ENCODE results near the gene CIAO2A.
"Not testable (repeated sequence)": the region's sequence is repeated elsewhere in the genome, so short reads cannot be mapped to it uniquely, and the experiment has no call there.

Gene CIAO2A

DNA sequence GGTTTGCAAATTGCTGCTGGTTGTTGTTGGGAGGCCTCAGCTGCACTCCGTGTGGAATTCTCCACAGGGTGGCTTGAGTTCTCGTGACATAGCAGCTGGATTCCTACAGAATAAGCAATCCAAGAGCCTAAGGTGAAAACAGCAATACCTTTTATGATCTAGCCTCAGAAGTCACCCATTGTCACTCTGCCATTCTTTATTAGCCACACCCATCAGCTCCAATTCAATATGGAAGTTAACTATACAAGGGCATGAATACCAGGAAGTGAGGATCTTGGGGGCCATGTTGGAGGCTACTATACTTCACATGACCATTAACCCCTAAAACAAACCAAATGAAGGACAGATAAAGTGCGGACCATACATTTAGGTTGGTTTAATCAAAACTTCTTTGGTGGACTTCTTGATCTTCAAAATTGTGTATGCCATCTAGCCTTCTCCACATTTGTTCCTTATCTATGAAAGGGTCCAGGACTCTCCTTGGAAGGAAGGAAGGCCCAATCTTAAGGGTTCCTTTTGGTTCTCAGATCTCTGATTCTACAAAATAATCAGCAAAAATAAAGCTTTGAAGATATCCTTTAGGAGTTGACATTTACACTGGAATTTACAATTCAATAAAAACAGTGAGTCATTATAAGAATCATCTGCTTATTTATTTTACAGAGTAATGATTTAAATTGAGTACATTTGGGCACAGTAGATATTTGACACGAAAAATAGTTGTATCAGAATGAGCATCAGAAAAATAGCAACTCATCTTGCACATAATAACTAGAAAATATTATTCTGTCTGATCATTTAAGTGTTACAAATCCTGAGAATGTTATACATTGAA, 21.5 kb downstream of the CIAO2A start:
- DNase-seq (ENCODE audit: low read depth), result no peak

DNA sequence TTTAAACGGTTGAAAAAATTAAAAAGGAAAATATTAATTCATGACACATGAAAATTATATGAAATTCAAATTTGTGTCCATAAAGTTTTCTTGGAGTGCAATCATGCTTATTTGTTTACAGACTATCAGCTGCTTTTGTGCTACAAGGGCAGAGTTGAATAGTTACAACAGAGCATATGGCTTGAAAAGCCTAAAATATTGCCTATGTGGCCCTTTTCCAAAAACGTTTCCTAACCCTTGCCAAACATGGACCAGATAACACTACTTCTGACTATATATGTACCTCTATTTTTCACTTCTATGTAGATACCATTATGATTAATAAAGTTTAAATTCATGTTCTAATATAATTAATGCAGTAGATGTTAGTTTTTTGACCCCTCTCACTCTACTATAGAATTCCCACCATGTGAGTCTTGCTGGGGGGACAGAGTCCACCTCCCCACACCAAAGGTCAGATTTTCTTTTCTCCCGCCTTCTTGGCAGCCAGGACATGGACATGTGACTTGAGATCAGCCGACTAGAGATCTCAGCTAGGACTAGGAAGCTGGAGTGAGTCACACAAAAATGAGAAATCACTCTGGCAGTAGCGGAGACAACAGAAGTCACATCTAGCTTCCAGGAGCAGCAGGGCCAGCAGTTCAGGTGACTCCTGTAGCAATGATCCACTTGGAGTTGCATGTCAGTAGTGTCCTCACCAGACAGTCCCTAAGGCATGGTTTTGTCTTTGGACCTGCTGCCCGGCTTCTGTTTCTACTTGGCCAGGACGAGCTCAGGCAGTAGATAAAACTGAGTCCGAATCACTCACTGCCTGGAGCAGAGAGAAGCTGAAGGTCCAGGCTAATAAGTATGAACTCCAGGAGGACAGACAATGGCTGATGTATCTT, 22.4 kb downstream of the CIAO2A start:
- DNase-seq (ENCODE audit: low read depth), result no peak

DNA sequence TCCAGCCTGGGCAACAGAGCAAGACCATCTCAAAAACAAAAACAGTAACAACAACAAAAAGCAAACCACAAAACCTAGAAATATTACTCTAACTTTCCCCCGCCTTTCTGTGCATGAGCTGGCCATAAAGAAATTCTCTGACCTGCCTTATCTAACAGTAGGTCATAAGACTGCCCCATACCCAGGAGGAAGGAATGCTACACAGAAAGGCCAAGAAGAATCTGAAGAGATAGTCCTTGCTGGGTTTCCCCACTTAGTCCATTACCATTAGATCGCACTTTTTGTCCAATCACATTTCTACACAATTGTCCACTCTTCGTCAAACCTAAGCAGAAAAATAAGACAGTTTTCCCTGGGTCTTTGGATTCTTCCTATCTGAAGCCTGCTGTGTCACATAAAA, 23.5 kb downstream of the CIAO2A start:
- no peak for DNase-seq (ENCODE audit: low read depth)

DNA sequence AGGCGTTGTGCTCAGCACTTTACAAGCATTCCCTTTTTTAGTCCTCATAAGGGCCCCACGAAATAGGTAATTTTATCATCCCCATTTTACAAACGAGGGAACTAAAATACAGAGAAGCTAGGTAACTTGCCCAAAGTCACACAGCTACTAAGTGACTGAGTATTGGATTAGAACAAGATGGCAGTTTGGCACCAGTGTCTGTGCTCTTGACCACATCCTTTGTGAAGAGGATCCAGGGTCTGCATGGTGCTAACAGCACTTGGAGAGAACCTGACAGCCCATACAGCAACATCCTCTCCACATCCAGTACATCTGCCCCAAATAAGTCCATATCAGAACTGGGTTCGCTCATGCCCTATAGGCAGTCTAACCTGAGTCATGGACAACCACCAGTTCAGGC, 25.5 kb downstream of the CIAO2A start:
- no peak for DNase-seq (ENCODE audit: low read depth)

DNA sequence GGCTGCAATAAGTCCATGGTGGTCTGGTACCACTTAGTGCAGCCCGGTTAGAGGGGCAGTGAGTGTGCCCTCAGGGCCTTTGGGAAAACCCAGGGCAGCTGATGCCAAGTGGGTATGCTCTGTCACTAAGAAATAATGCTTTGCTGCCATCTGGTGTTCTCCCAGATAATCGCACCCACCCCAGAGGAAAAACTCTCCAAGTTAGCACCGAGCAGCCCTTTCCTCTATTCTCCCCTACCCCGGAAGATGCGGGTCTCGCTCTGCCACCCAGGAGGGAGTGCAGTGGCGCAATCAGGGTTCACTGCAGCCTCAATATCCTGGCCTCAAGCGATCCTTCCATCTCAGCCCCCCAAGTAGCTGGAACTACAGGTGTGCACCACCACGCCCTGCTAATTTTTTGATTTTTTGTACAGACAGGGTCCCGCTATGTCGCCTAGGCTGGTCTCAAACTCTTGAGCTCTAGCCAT, 26.0 kb downstream of the CIAO2A start:
- peak; percentile 41 for DNase-seq (ENCODE audit: low read depth)

DNA sequence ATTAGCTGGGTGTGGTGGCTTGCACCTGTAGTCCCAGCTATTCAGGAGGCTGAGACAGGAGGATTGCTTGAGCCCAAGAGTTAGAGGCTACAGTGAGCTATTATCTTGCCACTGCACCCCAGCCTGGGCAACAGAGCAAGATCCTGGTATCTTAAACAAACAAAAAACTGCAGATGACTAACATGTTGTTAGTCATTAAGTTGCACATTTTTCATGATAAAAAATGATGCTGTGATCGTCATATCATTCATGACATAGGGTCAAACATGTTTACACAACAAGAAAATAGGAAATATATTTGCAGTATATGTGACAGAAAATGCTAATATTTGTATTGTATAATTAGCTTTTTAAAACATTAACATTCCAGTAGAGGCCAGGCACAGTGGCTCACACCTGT, 27.2 kb downstream of the CIAO2A start:
- DNase-seq (ENCODE audit: low read depth), result no peak

DNA sequence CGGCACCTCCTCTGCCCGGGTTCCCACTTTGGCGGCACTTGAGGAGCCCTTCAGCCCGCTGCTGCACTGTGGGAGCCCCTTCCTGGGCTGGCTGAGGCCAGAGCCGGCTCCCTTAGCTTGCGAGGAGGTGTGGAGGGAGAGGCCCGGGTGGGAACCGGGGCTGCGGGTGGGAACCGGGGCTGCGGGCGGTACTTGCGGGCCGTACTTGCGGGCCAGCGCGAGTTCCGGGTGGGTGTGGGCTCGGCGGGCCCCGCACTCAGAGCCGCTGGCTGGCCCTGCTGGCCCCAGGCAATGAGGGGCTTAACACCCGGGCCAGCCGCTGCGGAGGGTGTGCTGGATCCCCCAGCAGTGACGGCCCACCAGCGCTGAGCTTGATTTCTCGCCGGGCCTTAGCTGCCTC, 32.9 kb downstream of the CIAO2A start:
- DNase-seq (ENCODE audit: low read depth), result no peak

DNA sequence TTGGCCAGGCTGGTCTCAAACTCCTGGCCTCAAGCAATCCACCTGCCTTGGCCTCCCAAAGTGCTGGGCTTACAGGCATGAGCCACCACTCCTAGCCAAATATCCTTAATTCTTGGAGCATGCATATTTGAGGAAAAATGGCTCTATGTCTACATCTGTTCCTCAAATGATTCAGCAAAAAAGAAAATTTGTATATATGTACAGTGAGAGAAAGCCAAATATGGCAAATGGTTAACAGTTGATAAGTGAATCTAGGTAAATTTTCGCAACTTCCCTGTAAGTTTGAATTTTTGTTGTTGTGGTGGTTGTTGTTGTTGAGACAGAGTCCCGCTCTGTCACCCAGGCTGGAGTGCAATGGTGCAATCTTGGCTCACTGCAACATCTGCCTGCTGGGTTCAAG, 34.5 kb downstream of the CIAO2A start:
- not testable (repeated sequence) for DNase-seq (ENCODE audit: low read depth)

DNA sequence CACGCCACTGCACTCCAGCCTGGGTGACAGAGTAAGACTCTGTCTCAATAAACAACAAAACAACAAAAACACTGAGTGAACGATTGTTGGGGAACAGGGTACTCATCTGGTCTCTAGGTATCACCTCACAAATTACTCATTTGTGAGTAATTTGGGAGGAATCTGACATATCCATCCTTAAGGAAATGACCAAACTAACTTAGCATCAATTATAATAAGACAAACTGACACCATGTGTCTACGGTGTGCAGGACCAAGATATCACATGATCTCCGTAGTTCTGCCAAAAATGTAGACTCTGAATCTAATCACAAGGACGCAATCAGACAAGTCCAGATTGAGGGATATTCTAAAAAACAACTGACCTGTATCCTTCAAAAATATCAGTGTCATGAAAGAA, 35.4 kb downstream of the CIAO2A start:
- DNase-seq (ENCODE audit: low read depth), result no peak

DNA sequence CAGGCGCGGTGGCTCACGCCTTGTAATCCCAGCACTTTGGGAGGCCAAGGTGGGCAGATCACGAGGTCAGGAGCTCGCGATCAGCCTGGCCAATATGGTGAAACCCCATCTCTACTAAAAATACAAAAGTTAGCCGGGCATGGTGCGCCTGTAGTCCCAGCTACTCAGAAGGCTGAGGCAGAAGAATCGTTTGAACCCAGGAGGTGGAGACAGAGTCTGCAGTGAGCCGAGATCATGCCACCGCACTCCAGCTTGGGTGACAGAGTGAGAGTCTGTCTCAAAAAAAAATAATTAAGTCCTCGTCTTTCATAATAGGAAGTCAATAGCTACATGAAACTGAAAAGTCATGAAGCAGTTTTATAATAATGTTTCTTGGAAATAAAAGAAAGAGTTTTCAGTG, 40.0 kb downstream of the CIAO2A start:
- DNase-seq (ENCODE audit: low read depth), result not testable (repeated sequence)

DNA sequence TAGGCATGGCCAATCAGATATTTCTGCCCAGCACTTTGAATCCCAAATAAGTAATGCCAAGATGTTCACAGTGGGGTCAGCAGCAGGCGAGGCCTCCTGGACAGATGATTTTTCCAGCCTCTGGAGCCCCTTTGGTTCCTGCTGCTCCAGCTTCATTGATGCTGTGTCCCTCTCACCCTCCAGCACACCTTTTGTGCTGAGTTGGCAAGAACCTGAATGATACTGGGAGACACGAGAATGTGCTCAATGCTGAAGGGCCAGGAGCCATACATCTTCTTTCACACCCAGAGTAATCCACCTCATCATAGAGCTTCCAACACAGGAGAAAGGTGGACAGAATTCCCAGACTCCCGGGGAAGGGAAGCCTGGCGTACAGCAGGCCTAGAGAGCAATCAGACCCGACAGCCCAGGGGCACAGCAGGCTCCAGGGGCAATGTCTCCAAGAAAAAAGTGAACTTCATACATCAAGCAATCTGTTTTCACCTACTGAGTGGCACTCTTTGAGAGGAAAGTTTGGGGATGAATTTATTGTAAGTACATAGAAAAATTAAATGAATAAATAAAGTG, 40.6 kb downstream of the CIAO2A start:
- DNase-seq (ENCODE audit: low read depth), result no peak

DNA sequence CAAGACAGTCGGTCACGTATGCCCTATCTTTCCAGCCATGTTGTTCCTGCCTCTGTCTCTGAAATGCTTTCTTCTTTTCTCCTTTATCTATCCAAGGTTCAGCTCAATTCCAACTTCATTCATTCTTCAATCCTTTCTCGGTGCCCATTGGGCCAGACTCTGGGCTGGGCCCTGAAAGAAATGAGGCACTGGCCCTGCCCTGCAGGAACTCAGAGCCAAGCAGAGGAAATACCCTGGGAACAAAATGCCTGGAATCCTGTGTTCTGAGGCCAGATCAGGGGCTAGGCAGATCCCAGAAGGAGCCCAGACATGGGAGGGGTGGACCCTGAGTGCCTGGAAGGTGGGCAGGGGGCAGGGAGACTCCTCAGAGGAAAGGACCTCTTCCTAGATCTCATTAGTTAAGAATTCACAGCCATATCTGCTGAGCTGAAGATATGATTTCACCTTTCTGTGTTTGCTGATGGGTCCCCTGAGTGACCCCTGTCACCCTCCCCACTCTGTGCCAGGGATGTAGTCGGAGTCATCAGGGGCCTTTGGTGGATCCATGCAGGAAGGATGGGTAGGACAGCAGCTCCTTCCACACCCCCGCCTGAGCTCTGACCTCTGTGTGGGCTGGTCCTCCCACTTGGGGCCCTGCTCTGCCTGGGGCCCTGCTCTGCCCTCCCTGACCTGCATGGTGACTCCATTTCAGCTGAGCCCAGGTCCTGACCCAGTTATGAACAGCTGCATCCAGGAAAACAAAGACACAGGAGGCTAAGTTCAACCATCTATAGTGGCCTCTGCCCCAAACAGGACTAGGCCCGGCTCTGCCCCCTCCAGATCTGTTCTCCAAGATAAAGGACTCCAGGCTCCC, 42.0 kb downstream of the CIAO2A start:
- no peak for DNase-seq (ENCODE audit: low read depth)

DNA sequence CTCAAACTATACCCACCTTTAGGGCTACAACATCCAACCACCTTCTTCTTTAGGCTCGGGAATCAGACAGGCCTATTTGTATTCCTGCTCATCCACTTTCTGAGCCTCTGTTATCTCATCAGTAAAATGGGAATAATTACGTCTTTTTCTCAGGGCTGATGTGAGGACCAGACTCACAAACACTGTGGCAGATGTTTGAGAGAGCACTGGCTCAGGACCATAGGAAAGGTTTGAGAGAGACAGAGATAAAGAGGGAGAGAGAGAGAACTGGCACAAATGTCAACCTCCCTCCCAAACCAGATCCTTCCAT, 42.6 kb downstream of the CIAO2A start:
- no peak for DNase-seq (ENCODE audit: low read depth)

DNA sequence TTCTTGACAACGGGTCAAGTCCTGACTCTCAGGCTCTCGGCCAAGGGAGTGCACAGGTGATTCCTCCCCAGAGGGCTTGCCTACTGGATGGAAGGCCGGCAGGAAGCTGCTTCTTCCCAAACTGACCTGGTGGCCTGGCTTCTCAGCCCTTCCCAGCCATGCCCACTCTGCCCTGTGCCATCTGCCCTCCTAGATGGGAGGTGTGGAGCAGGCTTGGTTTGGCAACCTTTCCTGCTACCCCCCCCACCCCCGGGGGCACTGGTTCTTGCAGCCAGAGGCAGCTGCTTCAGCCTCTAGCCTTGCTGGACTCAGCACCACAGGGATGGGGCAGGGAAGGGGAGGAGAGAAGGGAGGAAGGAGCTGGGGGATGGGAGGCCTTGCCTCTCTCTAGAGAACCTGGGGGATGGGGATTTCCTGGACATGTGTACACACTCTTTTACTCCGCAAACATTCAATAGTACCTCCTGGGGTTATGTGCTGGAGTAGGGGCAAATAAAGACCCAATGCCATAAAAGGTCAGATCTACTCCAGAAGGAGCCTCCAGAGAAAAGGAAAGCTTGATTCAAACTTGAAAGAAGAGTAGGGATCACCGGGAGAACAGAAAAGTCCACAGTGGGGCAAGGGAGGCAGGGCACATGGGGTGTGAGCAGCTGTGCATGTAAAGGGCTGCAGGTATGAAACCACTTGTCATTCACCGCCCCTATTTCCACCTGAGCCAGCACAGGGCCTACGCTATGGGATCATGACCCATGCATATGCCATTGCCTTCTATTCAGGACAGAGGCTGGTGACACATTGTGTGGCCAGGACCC, 43.2 kb downstream of the CIAO2A start:
- no peak for DNase-seq (ENCODE audit: low read depth)

DNA sequence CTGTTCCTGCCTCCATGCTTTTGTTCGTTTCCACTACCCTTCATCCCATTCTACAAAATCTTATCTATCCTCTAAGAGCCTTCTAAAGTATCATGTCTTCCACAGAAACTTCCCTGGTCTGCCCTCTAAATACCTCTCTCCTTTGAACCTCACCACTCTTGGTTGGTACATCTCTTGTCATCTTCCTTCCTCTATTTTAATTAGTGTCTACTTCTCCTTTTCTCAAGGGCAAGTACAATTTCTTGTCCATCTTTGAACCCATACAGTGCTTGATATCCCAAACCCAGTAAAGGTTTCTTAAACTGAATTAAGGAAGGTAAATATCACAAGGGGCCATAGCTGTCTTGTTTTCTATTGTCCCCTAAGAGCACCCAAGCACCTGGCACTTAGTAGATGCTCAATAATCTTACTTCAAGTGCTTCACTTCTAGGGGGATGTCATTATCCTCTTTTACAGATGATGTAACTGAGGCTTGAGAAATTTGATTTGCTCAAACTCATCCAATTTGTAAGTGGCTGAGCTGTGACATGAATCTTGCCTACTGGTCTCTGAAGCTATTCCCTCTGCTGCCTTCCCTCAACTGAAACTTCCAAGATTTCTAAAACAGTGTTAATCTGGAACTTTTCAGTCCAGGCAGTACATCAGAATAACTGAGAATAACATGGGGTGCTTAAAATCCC, 44.7 kb downstream of the CIAO2A start:
- DNase-seq (ENCODE audit: low read depth), result no peak

DNA sequence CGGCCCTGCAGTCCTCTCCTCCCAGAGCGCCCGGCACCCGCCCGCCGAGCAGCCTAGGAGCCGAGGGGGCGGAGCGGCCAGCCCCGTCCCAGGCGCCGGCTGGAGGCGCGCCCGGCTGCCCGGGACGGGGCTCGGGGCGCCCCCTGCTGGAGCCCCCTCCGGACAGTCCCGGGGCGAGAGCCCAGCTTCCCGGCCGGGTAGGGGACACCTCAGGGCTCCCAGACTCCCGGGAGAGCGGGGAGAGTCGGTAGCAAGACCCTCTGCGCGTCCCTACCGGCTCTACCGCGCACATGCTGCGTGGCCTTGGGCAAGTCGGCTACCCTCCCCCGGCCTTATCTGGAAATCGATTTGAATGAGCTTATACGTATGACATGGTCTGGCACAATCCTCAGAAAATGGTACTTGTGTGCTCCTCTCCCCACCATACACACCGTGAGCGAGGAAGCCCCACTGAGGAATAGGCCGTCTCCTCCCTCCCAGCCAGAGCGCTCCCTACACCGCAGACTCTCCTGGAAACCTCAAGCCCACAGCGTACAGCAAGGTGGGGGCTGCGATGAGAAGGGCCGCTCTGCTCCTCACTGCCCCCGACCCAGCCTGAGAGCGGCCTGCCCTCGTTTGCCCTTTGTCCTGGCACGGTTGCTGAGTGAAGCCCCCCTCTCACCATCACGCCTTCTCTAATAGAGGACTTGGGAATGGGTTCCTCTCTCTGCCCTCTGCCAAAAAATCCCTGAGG, 47.1 kb downstream of the CIAO2A start, which contains the start of gene DAPK2:
DAPK2 (minus strand) TSS at position 65 of the 733 bp plus-strand sequence. CDS start 6,224 bp downstream, outside the sequence.
- peak; percentile 37 for DNase-seq (ENCODE audit: low read depth)

DNA sequence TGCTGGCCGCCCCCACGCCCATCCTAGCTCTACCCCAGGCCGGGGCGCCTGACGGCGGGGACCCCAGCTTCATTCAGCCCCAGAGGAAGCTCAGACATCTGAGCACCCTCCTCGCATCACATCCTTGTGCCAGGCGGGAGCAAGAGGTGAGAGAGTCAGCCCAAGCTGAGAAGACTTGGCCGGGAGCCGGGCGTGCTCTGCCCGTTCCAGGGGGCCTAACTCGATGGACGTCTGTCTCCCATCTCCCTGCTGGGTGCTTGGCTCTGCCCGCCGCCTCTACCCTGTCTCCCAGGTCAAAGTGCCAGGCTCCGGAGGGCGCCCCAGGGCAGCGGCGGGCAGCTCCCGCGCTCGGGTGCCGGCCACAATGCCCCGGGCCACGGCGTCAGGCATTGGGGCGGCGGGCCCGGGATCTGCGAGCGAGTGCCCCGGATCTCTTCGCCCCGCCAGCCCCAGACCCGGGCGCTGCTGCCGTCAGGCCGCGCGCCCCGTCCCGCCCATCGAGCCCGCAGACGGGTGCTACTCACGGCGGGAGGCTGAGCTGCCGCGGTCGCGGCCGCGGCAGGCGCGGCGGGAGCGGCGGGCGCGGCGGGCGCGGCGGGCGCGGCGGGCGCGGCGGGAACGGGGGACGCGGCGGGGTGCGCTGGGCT, 47.7 kb downstream of the CIAO2A start:
- DNase-seq (ENCODE audit: low read depth), result no peak

DNA sequence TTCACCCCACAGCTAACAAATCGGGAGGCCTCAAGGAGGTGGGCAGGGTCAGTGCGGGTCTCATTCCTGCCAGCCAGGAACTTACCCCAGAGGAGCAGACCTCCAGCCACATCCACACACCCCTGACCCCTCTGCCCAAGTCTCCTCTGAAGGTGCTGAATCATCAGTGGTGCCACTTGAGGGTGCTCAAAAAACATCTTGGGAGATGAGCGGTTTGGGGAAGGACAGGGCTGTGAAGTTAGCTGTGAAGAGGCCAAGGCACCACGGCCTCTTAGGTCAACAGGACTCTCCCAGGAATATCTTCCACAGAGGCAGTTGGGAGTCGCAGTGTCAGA, 48.6 kb downstream of the CIAO2A start:
- DNase-seq (ENCODE audit: low read depth), result no peak
